GM21360 (cell line): ENCODE data around the gene KRT35.

Source experiments
- ATAC-seq: cut with Tn5 transposase; IDR thresholded peaks from one replicate; pipeline ENCODE4 v1.9.1; 2021; ENCODE audit warnings: mild to moderate bottlenecking, moderate library complexity; ENCODE audit not compliant: unreplicated experiment

Gene KRT35

GRCh38 chr17:41512546-41513167 is 31.7 kb upstream of the KRT35 start:
- no peak for ATAC-seq

GRCh38 chr17:41511716-41512115 is 30.8 kb upstream of the KRT35 start:
- ATAC-seq, result no peak

- no peak for ATAC-seq
These were observed 30.2 kb upstream of the KRT35 start for GRCh38 chr17:41511116-41511515.

- ATAC-seq, result no peak
These were observed 29.5 kb upstream of the KRT35 start for GRCh38 chr17:41510251-41511065.

- no peak for ATAC-seq
These were observed 26.4 kb upstream of the KRT35 start for GRCh38 chr17:41507315-41507880.

GRCh38 chr17:41505809-41506767 is 25.1 kb upstream of the KRT35 start:
- no peak for ATAC-seq

- ATAC-seq, result no peak
These were observed 24.3 kb upstream of the KRT35 start, which contains the start of gene KRT13 for GRCh38 chr17:41505007-41505808. Gene KRT13 (minus strand): TSS chr17:41505612. CDS start chr17:41505550, 62 bp downstream.

GRCh38 chr17:41504246-41504977 is 23.5 kb upstream of the KRT35 start:
- ATAC-seq, result no peak

GRCh38 chr17:41503202-41503601 is 22.3 kb upstream of the KRT35 start:
- no peak for ATAC-seq

- ATAC-seq, result no peak
These were observed 19.4 kb upstream of the KRT35 start for GRCh38 chr17:41500131-41500911.

GRCh38 chr17:41499714-41500113 is 18.8 kb upstream of the KRT35 start:
- ATAC-seq, result no peak

- ATAC-seq, result no peak
These were observed 17.3 kb upstream of the KRT35 start for GRCh38 chr17:41498276-41498675.

- no peak for ATAC-seq
These were observed 16.0 kb upstream of the KRT35 start for GRCh38 chr17:41496803-41497484.

GRCh38 chr17:41494524-41494923 is 13.6 kb upstream of the KRT35 start:
- ATAC-seq, result no peak

GRCh38 chr17:41492771-41493170 is 11.8 kb upstream of the KRT35 start:
- no peak for ATAC-seq

- no peak for ATAC-seq
These were observed 11.4 kb upstream of the KRT35 start for GRCh38 chr17:41492351-41492750.

GRCh38 chr17:41491476-41491875 is 10.5 kb upstream of the KRT35 start:
- ATAC-seq, result no peak
